Lower lobe of right lung (tissue), 2 donors: ENCODE results near the gene SNF8. TPM values are rescaled to one million over a fixed set of nuclear protein-coding genes. Genes with fewer than 3 reads are reported as not detected.

ENCODE experiments used
- ATAC-seq, 2 donors: fragments of 200-7000 bp; cut with Tn5 transposase; one replicate each; pipeline ENCODE4 v1.9.1; 2020 to 2022; ENCODE audit warnings: mild to moderate bottlenecking in 2 of 2, moderate library complexity in 2 of 2
- DNase-seq: peaks from one replicate; pipeline ENCODE4 v3.0.0-alpha.2; 2020
- H3K27ac ChIP-seq: fragments of 200-600 bp; one replicate; pipeline ENCODE4 v1.8.0; 2022
- H3K27me3 ChIP-seq: fragments of 200-600 bp; one replicate; pipeline ENCODE4 v1.8.0; 2022; ENCODE audit warnings: low read depth
- H3K36me3 ChIP-seq: fragments of 200-600 bp; one replicate; pipeline ENCODE4 v1.8.0; 2022; ENCODE audit warnings: mild to moderate bottlenecking
- H3K4me1 ChIP-seq: fragments of 200-600 bp; one replicate; pipeline ENCODE4 v1.8.0; 2022
- H3K4me3 ChIP-seq: fragments of 200-600 bp; one replicate; pipeline ENCODE4 v1.8.0; 2022; ENCODE audit warnings: mild to moderate bottlenecking
- H3K9me3 ChIP-seq: fragments of 200-600 bp; one replicate; pipeline ENCODE4 v1.8.0; 2022
- CTCF ChIP-seq: fragments of 200-600 bp; IDR thresholded peaks from one replicate; pipeline ENCODE4 v1.8.0; 2022; ENCODE audit warnings: antibody characterized with exemption, mild to moderate bottlenecking
- intact Hi-C: fragments of 100-400 bp; cut with DNase I; formaldehyde crosslinking; loops from one replicate; pipeline ENCODE4 v1.11.0; 2022
- total RNA-seq: library from RNA; stranded (reverse); fragmentation: NEBNext Ultra II Directional; extraction: Animal tissue kit (Norgen Biotek cat#: 25700); gene quantifications from one replicate; pipeline ENCODE4 v1.2.1, GENCODE V29; 2021
- donor health status: DM: no; HTN: yes; CAD: no; lungs with severe emphysema.

SNF8 gene
- total RNA-seq, 1 donor from 2014 or later, result 76.9 TPM

GRCh38 chr17:48928876-48929811 is 15.5 kb downstream of the SNF8 start:
- Histone ChIP-seq H3K4me1 (no peaks in the 10 kb centered on the region), H3K27ac (no peak overlapping the region), H3K27me3 (no peaks in the 10 kb centered on the region), H3K36me3 (peaks cover 100% of the 10 kb centered on the region), H3K4me3 (no peak overlapping the region), H3K9me3 (no peaks in the 10 kb centered on the region)
- ATAC-seq (no peak), DNase-seq (no peak)
- intact Hi-C loops, result no loop called here
- no peak for TF ChIP-seq CTCF

- DNase-seq (no peak), ATAC-seq (no peak)
- TF ChIP-seq CTCF, result no peak
- intact Hi-C loops, result no loop called here
- Histone ChIP-seq H3K27me3 (no peaks in the 10 kb centered on the region), H3K27ac (no peak overlapping the region), H3K36me3 (peaks cover 100% of the 10 kb centered on the region), H3K9me3 (no peaks in the 10 kb centered on the region), H3K4me3 (no peak overlapping the region), H3K4me1 (no peaks in the 10 kb centered on the region)
These were observed 16.5 kb downstream of the SNF8 start for GRCh38 chr17:48927978-48928745.

- Histone ChIP-seq H3K4me3 (no peak overlapping the region), H3K9me3 (no peaks in the 10 kb centered on the region), H3K4me1 (no peaks in the 10 kb centered on the region), H3K27me3 (no peaks in the 10 kb centered on the region), H3K27ac (no peak overlapping the region), H3K36me3 (peaks cover 100% of the 10 kb centered on the region)
- DNase-seq (no peak), ATAC-seq (peak in 1 of 2 donors; percentile 41)
- intact Hi-C loops, result no loop called here
- no peak for TF ChIP-seq CTCF
These were observed 18.7 kb downstream of the SNF8 start for GRCh38 chr17:48925991-48926342.

- intact Hi-C loops, result no loop called here
- no peak for DNase-seq
- no peak overlapping the region for H3K4me3 ChIP-seq
- H3K27ac ChIP-seq, result no peak overlapping the region
- TF ChIP-seq CTCF, result no peak
- peaks cover 100% of the 10 kb centered on the region for H3K36me3 ChIP-seq
- no peaks in the 10 kb centered on the region for H3K27me3 ChIP-seq
- no peak for ATAC-seq
- no peaks in the 10 kb centered on the region for H3K4me1 ChIP-seq
- no peaks in the 10 kb centered on the region for H3K9me3 ChIP-seq
These were observed 19.2 kb downstream of the SNF8 start for GRCh38 chr17:48925251-48925990.
